Measurements from ENCODE around the gene CDH18.

The CDH18 gene

GRCh38 chr5:19920761-19921160 lies 67.2 kb downstream of the CDH18 start:
- TF ChIP-seq CTCF (IDR thresholded peaks at IDR 0.05; ENCODE audit: low read depth, low read length), result no peak

GRCh38 chr5:19918780-19919179 lies 69.2 kb downstream of the CDH18 start:
- no peak overlapping the region for H3K4me3 ChIP-seq (replicated peaks in 1 of 2; ENCODE audit: low read depth in 2 of 2, low read length in 2 of 2)
- TF ChIP-seq CTCF (IDR thresholded peaks at IDR 0.05; ENCODE audit: low read depth, low read length), result no peak
- DNase-seq (ENCODE audit: low read depth in 2 of 2), result no peak

More at GRCh38 chr5:19920761-19921160, 67.2 kb downstream of the CDH18 start:
- peak; percentile 12 to 37 for DNase-seq (ENCODE audit: low read depth in 2 of 2)
- H3K4me3 ChIP-seq (replicated peaks in 1 of 2; ENCODE audit: low read depth in 2 of 2, low read length in 2 of 2), result no peak overlapping the region

- no peak for TF ChIP-seq CTCF (IDR thresholded peaks at IDR 0.05; ENCODE audit: low read depth, low read length)
- no peak for DNase-seq (ENCODE audit: low read depth in 2 of 2)
- H3K4me3 ChIP-seq (replicated peaks in 1 of 2; ENCODE audit: low read depth in 2 of 2, low read length in 2 of 2), result no peak overlapping the region
Observed at GRCh38 chr5:19917588-19918122, 70.3 kb downstream of the CDH18 start.

- no peak for TF ChIP-seq CTCF (IDR thresholded peaks at IDR 0.05; ENCODE audit: low read depth, low read length)
- no peak overlapping the region for H3K4me3 ChIP-seq (replicated peaks in 1 of 2; ENCODE audit: low read depth in 2 of 2, low read length in 2 of 2)
- DNase-seq (ENCODE audit: low read depth in 2 of 2), result no peak
Observed at GRCh38 chr5:19910136-19910535, 77.9 kb downstream of the CDH18 start.

GRCh38 chr5:19904766-19905165 lies 83.2 kb downstream of the CDH18 start:
- no peak overlapping the region for H3K4me3 ChIP-seq (replicated peaks in 1 of 2; ENCODE audit: low read depth in 2 of 2, low read length in 2 of 2)
- no peak for TF ChIP-seq CTCF (IDR thresholded peaks at IDR 0.05; ENCODE audit: low read depth, low read length)
- DNase-seq (ENCODE audit: low read depth in 2 of 2), result no peak

- no peak overlapping the region for H3K4me3 ChIP-seq (replicated peaks in 1 of 2; ENCODE audit: low read depth in 2 of 2, low read length in 2 of 2)
- TF ChIP-seq CTCF (IDR thresholded peaks at IDR 0.05; ENCODE audit: low read depth, low read length), result no peak
- peak; percentile 51 to 59 for DNase-seq (ENCODE audit: low read depth in 2 of 2)
Observed at GRCh38 chr5:19903611-19904010, 84.4 kb downstream of the CDH18 start.

DNA sequence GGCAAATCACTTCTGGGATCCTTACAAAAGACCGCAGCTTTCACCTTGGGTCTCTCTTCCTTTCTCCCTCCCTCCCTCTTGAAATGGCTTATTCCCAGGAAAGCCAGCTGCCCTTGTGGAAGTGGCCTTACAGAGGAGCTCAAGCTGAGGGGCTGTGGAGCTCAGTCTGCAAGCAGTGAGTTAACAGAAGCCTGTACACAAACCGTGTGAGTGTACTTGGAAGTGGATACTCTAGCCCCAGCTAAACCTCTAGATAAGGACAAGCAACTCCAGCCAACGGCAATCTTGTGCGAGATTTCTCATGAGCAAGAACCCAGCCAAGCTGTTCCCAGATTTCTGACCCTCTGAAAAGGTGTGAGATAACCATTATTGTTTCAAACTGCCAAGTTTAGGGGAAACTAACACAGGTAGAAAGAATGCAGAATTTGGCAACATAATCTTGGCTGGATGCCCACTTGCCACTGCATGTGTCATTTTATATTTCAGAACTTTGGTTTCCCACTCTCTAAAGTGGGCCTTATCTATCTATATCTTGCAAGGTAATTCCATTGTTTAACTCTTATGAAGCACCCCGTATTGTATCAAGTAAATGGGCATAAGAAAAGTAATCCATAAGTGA lies 85.6 kb downstream of the CDH18 start:
- no peak overlapping the region for H3K4me3 ChIP-seq (replicated peaks in 1 of 2; ENCODE audit: low read depth in 2 of 2, low read length in 2 of 2)
- DNase-seq (ENCODE audit: low read depth in 2 of 2), result peak; percentile 20 to 41
- TF ChIP-seq CTCF (IDR thresholded peaks at IDR 0.05; ENCODE audit: low read depth, low read length), result no peak
